Activated T-cell treated with anti-CD3 and anti-CD28 coated beads, Interleukin-2, amount 50 U/mL, for 1 hour (primary cell): ENCODE results near the gene ARFGAP1.

Experiments used
- DNase-seq: peaks from one replicate; pipeline ENCODE4 v3.0.0-alpha.2; 2020

Gene ARFGAP1

DNA sequence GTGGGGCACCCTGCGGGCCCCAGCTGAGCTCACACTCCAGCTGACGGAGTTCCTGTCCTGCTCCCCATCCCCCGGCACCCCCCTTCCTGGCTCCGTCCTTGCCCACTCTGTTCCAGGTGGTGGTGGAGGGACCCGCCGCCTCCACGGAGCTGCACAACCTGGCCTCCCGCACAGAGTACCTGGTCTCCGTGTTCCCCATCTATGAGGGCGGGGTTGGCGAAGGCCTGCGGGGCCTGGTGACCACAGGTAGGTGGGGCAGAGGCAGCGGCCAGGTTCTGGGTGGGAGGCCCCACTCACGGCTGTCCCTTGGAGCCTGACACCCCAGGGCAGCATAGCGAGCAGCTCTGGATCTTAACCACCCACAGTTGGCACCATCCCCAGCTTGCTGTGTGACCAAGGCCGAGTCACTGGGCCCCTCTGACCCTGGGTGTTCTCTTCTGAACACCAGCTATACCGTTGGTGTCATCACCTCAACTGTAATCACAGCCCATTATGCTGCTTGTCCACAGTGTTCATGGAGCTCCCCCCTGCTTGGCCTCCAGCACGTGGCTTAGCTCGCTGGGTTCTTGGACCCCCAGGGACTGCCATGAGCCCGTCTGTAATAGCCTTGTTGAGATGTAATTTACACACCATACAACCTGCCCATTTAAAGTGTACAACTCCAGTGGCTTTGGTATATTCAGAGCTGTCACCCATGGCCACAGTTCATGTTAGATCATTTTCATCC, 37.8 kb downstream of the ARFGAP1 start:
- DNase-seq, result no peak

DNA sequence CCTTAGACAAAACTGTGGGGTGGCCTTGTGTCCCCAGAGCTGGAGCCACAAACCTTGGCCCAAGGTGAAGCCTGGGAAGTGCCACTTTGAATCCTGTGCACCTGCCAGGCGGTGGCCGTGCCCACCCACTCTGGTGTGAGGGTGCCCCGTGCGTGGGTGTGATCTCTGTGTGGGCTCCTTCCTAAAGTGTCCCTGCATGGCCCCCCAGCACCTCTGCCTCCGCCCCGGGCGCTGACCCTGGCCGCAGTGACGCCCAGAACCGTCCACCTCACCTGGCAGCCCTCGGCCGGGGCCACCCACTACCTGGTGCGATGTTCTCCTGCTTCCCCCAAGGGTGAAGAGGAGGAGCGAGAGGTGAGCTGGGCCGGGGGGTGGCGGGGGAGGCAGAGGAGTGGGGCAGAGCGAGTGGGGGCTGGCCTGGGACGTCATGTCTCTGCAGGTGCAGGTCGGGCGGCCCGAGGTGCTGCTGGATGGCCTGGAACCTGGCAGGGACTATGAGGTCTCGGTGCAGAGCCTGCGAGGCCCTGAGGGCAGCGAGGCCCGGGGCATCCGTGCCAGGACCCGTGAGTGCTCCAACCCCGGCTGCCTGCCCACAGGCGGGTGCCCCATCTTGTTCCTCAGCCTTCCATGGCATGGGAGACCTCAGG, 38.7 kb downstream of the ARFGAP1 start:
- no peak for DNase-seq

DNA sequence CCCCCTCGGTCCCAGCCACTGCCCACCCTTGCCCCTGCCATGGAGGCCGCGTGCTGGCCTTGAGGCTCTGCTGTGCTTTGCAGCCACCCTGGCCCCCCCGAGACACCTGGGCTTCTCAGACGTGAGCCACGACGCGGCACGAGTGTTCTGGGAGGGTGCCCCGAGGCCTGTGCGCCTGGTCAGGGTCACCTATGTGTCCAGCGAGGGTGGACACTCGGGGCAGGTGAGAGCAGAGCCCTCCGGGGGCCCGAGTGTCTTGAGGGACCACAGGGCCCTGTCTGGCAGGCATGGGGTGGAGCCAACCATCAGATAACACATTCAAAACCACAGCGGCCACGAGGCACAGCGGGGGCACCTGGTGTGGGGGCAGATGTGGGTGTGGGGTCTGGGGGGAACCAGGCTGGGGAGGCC, 39.2 kb downstream of the ARFGAP1 start:
- no peak for DNase-seq

DNA sequence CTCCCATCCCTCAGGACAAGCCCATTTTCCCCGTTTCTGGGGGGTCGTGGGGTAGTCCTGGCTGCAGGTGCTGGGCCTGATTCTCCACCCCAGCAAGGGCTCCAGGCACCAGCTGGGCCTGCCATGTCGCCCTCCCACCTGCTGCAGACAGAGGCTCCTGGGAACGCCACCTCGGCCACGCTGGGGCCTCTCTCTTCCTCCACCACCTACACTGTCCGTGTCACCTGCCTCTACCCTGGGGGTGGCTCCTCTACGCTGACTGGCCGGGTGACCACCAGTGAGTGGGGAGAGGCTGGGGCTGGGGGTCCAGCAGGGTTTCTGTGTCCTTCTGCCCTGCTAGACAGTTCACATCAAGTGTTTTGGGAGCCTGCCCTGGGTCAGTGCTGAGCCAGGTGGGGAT, 39.7 kb downstream of the ARFGAP1 start:
- no peak for DNase-seq

DNA sequence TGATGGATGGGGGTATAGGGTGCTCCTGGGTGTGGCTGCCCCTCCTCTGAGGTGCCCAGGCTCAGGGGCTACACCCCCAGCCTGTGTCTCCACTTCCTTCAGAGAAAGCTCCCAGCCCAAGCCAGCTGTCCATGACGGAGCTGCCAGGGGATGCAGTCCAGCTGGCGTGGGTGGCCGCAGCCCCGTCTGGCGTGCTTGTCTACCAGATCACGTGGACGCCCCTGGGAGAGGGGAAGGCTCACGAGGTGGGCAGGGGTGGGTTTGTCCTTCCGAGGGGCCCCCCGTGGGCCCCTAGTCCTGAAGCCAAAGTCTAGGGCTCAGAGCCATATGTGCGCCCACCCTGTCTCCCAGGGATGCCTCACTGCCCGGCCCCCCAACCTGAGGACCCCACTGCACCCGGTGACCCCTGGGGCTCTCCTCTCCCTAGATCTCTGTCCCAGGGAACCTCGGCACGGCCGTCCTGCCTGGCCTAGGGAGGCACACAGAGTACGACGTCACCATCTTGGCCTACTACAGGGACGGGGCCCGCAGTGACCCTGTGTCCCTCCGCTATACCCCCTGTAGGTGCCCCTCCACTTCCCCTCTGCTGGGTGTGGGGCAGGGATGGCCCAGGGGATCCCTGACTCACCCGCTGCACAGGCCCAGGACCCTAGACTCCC, 40.2 kb downstream of the ARFGAP1 start:
- DNase-seq, result no peak

GRCh38 chr20:63313349-63314014, 40.9 kb downstream of the ARFGAP1 start:
- no peak for DNase-seq

- DNase-seq, result no peak
Measured at GRCh38 chr20:63314015-63314471, 41.4 kb downstream of the ARFGAP1 start.

GRCh38 chr20:63314566-63315239, 42.1 kb downstream of the ARFGAP1 start:
- no peak for DNase-seq

DNA sequence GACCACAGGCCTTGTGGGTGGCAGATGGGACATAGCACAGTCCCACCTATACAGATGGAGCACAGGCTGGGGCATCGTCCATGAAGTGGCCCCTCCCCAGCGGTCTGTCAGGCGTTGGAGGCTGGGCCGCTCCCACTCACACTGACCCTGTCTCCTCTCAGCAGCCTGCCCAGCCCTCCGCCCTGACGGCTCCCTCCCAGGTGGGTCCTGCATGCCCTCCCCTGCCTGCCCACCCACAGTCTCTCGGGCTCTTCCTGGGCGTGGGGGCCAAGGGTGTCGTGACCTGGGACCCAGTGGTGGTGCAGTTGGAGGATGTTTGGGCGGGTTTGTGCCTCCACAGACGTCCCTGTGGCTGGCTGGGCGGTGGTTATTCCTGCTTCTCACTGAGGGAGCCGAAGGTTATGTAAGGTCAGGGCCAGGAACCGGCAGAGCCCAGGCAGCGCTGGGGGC, 42.7 kb downstream of the ARFGAP1 start:
- DNase-seq, result no peak

GRCh38 chr20:63315731-63316491, 43.3 kb downstream of the ARFGAP1 start:
- DNase-seq, result peak; percentile 11

DNA sequence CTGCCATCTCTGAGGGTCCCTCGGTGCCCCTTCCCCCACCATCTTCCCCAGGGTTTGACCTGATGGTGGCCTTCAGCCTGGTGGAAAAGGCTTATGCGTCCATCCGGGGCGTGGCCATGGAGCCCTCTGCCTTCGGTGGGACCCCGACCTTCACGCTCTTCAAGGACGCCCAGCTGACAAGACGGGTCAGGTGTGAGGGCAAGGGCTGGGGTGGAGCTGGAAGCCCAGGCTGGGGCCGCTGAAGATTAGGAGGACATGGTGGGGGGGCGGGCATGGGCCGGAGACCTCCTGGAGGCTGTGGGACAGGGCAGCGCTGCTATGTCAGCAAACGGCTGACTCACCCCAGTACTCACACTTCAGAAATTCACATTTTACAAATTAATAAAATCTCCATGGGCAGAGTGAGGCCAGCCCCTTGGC, 43.9 kb downstream of the ARFGAP1 start:
- DNase-seq, result no peak

GRCh38 chr20:63317061-63317460, 44.4 kb downstream of the ARFGAP1 start:
- DNase-seq, result peak; percentile 4

GRCh38 chr20:63317601-63318291, 45.1 kb downstream of the ARFGAP1 start:
- DNase-seq, result peak; percentile 4

DNA sequence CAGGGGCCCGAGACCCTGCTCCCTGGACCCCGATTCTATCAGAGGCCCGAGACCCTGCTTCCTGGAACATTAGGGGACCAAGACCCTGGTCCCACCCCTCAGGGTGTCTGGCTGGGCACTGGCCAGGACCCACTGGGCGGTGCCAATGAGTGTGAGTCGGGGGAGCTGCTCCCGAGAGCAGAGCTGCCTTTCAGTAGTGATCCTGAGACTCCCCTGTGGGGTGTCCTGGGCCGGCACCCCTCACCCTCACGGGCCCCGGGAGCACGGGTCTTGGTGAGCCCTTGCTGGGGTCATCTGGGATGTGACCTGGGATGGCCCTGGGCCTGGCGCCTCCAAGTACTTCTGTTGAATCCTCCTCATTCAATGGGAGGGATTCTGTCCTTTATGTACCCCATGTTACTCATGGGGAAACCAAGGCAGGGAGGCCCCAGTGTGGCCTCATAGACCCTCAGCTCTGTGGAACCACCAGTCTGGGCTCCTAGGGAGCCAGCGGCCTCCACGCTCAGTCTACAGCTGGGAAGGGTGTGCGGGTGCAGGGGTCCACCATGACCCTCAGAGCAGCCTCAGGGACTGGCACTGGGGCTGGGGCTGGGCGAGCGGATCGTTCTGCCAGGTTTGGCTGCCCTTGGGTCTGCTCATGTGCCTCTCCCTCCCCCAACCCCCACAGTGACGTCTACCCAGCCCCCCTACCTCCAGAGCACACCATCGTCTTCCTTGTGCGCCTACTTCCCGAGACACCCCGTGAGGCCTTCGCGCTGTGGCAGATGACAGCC, 46.0 kb downstream of the ARFGAP1 start:
- DNase-seq, result peak; percentile 13

DNA sequence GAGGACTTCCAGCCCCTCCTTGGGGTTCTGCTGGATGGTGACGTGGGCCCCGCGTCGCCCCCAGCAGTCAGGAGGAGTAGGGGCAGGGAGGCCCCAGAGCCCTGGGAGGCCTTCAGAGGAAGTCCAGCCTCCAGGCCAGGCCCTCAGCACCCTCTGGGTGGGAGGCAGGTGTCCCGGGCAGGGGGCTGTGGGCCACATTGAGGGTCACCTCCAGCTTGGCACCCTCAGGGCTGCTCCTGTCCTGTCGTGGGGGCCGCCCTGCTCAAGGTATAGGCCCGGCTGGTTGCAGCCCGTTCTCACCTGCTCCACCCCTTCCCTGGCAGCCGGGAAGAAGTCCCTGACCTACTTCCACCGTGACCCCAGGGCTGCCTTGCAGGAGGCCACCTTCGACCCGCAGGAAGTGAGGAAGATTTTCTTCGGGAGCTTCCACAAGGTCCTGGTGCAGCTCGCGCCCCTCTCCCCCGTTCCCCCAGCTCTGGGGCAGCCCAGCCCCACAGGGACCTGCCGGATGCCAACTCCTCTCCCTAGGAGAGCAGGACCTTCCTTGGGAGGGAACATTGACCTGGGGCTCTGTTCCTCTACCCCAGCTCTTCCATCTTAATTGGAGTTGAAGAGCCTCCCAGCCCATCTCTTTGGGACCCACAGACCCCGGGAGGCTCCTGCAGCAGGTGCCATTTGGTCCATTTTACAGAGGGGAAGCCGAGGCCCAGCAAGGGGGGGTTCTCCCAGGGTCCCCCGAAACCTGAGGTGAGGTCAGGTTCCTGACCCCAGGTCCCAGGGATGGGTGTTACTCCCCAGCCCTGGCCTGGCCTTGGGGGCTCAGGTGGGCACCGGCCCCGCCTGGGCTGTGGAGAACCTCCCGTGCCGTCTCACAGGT, 46.8 kb downstream of the ARFGAP1 start:
- peak; percentile 13 for DNase-seq

DNA sequence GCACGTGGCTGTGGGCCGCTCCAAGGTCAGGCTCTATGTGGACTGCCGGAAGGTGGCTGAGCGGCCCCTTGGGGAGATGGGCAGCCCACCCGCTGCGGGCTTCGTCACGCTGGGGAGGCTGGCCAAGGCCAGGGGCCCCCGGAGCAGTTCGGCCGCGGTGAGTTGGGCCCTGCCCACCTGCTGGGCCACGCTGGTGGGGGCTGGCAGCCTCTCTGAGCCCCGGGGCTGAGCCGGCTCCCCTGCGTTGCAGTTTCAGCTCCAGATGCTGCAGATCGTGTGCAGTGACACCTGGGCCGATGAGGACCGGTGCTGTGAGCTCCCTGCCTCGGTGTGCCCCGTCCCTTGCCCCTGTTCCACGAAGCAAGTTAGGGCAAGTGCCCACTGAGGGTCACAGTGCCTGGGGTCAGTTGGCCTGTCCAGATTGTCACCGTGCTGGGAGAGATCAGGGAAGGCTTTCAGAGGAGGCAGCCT, 47.5 kb downstream of the ARFGAP1 start:
- DNase-seq, result no peak

- no peak for DNase-seq
Measured at GRCh38 chr20:63320616-63321147, 48.1 kb downstream of the ARFGAP1 start.

DNA sequence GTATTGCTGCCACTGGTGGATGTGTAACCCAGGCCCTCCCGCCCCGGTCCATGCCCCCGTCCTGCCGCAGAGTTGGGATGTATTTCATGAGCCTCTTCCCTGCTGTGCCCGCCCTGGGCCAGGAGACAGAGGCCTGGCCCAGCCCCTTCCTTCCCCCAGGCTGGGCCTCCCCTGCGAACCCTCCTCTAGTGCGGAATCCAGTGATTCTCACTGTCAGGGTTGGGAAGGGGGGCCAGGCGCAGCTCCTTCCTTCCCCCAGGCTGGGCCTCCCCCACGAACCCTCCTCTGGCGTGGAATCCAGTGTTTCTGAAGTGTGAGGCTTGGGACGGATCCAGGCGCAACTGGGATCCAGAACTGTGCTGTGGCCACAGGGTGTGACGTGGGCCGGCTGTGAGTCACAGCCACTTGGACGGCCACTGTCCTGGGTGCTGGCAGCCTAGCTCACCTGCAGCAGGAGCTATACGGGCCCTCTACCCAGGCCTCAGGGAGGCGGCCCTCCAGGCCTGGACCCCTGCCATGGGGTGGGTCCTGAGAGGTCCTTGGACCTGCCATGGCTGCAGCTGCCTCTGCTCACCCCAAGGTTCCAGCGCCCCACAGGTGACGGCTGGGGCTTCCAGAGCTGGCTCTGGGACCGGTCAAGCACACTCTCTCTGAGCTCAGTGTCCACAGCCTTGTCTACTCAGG, 48.7 kb downstream of the ARFGAP1 start:
- DNase-seq, result no peak
